Measurements from ENCODE around the gene SLC6A7.

SLC6A7 gene

DNA sequence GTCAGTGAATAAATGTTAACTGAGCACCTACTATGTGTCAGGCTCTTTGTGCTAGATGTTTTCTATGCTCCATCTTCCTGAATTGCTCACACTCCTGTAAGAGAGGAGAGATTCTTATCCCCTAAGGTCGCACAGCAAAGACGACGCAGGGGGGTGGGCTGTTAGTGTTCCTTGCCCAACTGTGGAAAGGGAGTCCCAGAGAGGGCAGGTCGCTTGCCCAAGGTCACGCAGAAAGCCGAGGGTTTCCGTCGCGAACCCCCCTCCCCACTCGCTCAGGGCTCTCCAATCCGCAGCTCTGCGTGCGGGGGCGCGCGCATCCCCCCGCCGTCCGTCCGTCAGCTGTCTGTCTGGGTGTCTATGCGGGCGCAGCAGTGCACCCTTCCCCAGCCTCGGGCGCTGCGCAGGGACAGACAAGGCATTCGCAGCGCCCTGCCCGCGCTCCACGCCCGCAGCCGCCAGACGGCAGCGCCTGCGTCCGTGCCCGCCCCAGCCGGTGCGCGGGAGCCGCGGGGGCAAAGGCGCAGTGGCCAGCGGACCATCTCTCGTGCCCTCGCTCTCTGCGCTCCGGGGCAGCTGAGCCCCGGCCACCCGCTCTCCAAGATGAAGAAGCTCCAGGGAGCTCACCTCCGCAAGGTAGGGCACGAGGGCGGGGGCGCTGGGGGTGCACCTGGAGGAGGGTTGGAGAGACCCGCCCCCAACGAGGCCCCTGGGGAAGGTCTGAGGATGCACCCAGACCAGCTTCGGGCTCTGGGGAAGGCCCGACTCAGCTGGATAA, at the start of gene SLC6A7:
TSS of gene SLC6A7 (plus strand) at position 335 of the 775 bp plus-strand sequence. CDS start at position 601, 266 bp downstream.
- no peak for DNase-seq

DNA sequence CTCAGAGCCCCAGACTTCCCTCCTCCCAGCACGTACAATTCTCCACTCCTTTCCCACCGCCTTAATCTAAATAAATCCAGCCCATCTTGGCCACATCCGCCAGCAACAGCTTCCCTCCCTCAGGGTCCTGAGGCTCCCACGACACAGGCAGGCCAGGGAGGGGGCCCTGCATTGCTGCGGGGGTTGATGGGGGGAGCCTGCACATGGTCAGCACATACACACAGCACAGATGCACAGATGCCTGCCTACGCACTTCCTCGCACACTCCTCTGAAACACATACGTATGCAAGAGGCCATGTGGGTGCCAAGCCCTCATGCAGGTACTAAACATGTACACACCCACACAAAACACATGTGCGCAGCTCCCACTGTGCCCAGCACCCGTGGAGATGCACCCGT, 49.0 kb upstream of the SLC6A7 start:
- DNase-seq: no peak

- no peak for DNase-seq
These were observed 48.2 kb upstream of the SLC6A7 start for GRCh38 chr5:150141544-150142184.

DNA sequence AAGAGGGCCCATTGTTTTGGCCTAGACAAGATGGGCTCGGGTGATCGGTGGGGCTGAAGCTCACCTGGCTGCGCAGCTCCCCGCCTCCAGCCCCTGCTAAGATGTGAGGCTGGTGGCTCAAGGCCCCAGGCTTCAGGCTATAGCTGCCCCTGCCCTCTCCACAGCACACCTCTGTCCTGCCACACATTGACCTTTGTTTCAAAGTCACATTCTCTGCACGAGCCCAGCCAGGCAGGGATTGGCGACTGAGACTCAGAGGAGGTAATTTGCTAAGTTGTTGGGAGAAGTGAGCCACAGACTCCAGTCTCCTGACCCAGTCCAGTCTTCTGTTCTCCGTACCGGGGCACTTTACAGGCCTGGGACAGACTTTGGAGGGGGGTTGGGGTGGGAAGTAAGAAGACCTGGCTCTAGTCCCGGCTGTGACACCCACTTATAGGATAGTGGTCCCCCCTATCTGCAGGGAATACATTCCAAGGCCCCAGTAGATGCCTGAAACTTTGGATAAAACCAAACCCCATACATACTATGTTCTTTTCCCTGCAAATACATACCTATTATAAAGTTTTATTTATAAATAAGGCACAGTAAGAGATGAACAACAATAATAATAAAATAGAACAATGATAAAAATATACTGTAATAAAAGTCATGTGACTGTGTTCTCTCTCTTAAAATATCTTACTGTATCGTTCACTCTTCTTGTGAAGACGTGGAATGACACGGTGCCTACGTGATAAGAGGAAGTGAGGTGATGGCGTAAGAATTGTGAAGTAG, 47.5 kb upstream of the SLC6A7 start:
- DNase-seq: no peak

DNA sequence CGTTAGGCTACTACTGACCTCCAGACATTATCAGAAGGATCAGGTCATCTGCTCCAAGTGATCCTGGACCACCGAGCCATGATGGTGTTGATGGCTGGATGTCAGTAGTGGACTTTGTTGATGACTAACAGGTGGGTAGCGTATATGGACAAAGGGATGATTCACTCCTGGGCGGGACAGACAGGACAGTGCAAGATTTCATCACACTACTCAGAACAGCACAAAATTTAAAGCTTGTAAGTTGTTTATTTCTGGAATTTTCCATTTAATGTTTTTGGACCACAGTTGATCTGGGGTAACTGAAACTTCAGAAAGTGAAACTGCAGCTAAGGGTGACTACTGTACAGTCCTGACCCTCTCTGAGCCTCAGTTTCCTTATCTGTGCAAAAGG, 46.9 kb upstream of the SLC6A7 start:
- peak; percentile 56 for DNase-seq

GRCh38 chr5:150143350-150144245, 46.3 kb upstream of the SLC6A7 start:
- DNase-seq: no peak

- no peak for DNase-seq
These were observed 45.5 kb upstream of the SLC6A7 start for GRCh38 chr5:150144246-150144801.

GRCh38 chr5:150144879-150145278, 45.0 kb upstream of the SLC6A7 start:
- no peak for DNase-seq

DNA sequence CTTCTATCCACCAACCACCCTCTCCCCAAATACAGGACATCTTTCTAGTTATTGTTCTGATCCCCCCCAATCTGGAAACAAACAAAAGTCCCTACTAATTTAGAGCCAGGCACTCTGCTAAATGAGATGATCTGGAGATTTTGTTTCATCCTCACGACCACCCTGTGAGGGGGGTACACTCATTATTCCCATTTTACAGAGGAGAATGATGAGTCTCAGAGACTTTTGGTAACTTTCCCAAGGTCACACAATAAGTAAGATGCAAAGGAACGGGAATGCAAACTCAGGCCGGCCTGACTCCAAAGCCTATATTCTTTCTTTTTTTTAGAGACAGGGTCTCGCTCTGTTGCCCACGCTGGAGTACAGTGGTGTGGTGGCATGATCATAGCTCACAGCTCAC, 43.6 kb upstream of the SLC6A7 start:
- DNase-seq: no peak

DNA sequence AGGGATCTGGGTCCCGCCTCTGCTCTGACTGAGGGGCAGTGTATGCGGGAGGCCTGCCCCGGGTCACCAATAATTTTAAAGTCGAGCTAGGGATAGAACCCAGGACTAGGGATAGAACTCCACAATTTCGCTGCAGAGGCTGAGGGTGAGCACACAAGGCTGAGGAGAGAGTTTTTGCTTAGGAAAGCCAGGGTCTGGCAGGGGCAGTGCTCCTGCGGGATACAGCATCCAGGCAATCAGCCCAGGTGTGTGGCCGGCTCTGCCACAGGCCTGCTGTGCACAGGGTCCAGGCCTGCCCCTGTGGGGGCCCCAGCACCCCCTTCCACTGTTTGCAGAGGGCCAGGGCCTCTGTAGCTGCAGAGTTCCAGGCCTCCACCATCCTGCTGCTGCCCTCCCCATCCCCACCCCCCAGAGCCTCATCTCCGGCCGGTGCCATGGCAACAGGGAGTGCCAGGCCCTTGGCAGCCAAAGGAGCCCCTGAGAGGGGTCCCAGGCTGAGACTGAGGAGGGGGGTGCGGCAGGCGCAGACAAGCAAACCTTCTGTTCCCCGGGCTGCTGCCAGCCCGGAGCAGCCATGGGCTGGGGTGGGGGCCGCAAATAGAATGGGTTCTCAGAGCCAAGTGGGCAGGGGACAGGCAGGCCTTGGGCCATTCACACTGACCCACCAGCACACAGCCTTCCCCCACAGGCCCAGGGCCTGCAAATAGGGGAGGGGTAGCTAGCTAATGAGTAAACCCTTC, 42.8 kb upstream of the SLC6A7 start:
- DNase-seq: no peak

- no peak for DNase-seq
These were observed 42.2 kb upstream of the SLC6A7 start for GRCh38 chr5:150147670-150148069.

DNA sequence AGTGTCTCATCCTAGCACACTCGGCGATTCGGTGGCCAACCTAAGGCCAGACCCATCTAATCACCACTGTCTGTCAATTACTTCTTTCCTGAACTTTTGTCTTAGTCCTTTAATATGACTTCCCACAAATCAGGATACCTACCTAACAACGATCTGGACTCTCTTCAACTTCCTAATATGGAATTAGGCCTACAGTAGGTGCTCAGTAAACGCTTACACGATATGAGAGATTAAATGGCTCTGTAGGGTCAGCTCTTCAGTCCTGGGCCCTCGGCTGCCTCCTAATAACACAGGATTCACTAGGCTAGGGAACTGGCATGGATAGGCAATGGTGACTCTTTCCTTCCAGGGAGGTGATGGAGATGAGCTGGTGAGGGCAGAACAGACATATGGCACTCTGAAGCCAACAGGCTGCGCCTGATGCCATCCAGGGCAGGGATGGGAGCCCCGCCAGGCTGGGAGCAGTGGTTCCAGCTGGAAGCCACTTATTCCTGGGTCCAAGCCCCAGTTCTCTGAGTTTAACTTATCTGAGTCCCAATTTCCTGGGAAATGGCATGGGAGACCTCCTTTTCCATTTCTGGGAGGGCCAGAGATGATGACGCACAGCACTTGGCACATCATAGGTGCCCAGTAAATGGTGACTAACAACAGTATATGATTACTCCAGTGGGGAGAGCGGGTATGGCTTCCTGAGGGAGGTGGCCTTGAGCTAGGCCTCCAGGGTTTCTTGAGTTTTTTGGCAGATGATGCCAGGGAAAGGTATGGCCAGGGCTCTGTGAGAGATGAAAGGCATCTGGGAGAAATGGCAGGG, 41.5 kb upstream of the SLC6A7 start:
- DNase-seq: no peak

GRCh38 chr5:150149618-150150017, 40.2 kb upstream of the SLC6A7 start:
- DNase-seq: no peak

DNA sequence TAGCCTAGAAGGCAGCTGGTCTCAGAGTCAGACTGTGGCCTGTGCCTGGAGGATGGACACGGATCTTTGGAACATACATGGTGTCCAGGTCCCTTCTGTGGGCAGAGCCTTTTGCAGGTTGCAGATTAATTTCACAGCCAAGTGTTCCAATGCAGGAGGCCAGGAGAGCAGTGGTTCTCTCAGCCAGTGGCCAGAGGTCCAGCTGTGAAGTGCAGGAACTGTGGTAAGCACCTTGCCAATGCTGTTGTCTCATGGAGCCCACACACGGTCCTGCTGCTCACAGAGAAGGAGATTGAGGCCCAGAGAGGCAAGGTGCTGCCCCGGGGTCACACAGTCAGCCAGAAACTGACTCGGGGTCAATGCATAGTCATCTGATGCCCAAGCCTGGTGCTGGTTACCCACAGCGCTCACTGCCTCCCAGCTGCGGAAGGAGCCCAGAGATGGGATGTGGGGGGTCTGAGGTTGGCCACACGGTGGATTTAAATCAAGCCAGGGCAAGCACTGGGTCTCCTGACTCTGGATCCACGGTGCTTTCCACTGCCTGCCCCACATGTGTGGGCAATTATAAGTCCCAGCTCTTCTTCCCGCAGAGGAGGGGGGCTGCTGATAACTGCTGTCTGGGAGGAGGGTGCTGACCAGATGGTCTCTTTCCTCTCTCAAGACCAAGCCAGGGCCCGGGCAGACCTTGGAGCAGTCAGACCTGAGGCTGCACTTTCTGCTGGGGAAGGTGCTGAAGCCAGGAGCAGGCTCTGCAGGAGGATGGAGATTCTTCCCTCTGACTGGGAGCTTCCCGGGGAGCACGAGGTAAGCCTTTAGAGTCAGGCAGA, 37.0 kb upstream of the SLC6A7 start:
- no peak for DNase-seq

GRCh38 chr5:150153483-150153882, 36.4 kb upstream of the SLC6A7 start:
- DNase-seq: no peak

- DNase-seq: no peak
These were observed 35.8 kb upstream of the SLC6A7 start for GRCh38 chr5:150153957-150154617.

GRCh38 chr5:150154618-150155128, 35.2 kb upstream of the SLC6A7 start:
- no peak for DNase-seq

- peak; percentile 55 for DNase-seq
These were observed 34.4 kb upstream of the SLC6A7 start, which contains the start of gene PDGFRB for GRCh38 chr5:150155258-150156026. Gene PDGFRB, minus strand, starts transcription at chr5:150155845. Its CDS starts 18,798 bp downstream, at chr5:150137047.

All from CD4-positive, alpha-beta T cell treated with Interferon gamma for 1 hour (primary cell).